Upper lobe of left lung (tissue), 4 donors: ENCODE results near the gene ARRDC5.
"Not testable (repeated sequence)": the region's sequence is repeated elsewhere in the genome, so short reads cannot be mapped to it uniquely, and the experiment has no call there.

ENCODE experiments used
- CTCF ChIP-seq, 6 experiments: fragments of 450-650 bp in 4 of 6; fragments of 200-600 bp in 2 of 6; sonication (generic) in 2 of 6; IDR thresholded peaks; one replicate each; pipeline ENCODE4 v1.5.1; 2016 to 2019; ENCODE audit warnings: antibody characterized with exemption in 6 of 6
- EP300 ChIP-seq, 4 donors: sonication (generic); formaldehyde crosslinking; IDR thresholded peaks; one replicate each; pipeline ENCODE4 v1.5.1; 2017; ENCODE audit warnings: antibody characterized with exemption in 4 of 4, control low read depth in 2 of 4
- POLR2A ChIP-seq, 4 donors: fragments of 450-650 bp; IDR thresholded peaks; one replicate each; pipeline ENCODE4 v1.5.1; 2016 to 2017; ENCODE audit warnings: antibody characterized with exemption in 4 of 4, mild to moderate bottlenecking in 2 of 4

- TF ChIP-seq CTCF, POLR2A, EP300 (IDR thresholded peaks at IDR 0.05): not testable (repeated sequence)
Observed at GRCh38 chr19:4856468-4856867, 46.2 kb downstream of the ARRDC5 start.
